IMR-90 (cell line): ENCODE measurements around the gene LARP7. TPM values are rescaled to one million over a fixed set of nuclear protein-coding genes. Genes with fewer than 3 reads are reported as not detected.

Experiments
- ATAC-seq: fragments of 200-7000 bp; cut with Tn5 transposase; 2 replicates; pipeline ENCODE4 v1.9.1; 2020; ENCODE audit warnings: low read depth, mild to moderate bottlenecking, moderate library complexity
- BruUV-seq: library from RNA; stranded (reverse); fragments of 400-500 nt; replicated peaks from 2 replicates; lab custom pipeline; 2021; lab: Mats Ljungman, UMichigan
- CTCF ChIA-PET: fragments of 300-600 bp; formaldehyde crosslinking; extraction: SDS; loops from one replicate; lab custom pipeline; 2021; ENCODE audit warnings: antibody characterized with exemption; lab: Yijun Ruan, JAX
- POLR2A ChIA-PET: fragments of 300-600 bp; sonication (Branson Sonifier 250); formaldehyde crosslinking; loops from one replicate; lab custom pipeline; 2022; ENCODE audit warnings: antibody characterized with exemption; ENCODE audit not compliant: unreplicated experiment; lab: Charles Lee
- DNase-seq: peaks from one replicate; pipeline ENCODE4 v3.0.0; 2013
- H2AFZ ChIP-seq: replicated peaks from 2 replicates; pipeline ENCODE3; 2013; ENCODE audit warnings: low read length, mild to moderate bottlenecking; ENCODE audit not compliant: poor library complexity
- H2AK5ac ChIP-seq: 2 replicates; pipeline ENCODE4 v1.6.1; 2013; ENCODE audit warnings: low read depth, low read length, inconsistent platforms
- H2AK9ac ChIP-seq: replicated peaks from 2 replicates; pipeline ENCODE3; 2013; ENCODE audit warnings: mild to moderate bottlenecking, low read depth, low read length, moderate library complexity; ENCODE audit not compliant: poor library complexity
- H2BK120ac ChIP-seq: 2 replicates; pipeline ENCODE4 v1.6.1; 2013; ENCODE audit warnings: low read depth, low read length, inconsistent platforms
- H2BK15ac ChIP-seq: 3 replicates; pipeline ENCODE4 v1.6.1; 2013; ENCODE audit warnings: low read depth, low read length, inconsistent platforms
- H2BK20ac ChIP-seq: 2 replicates; pipeline ENCODE4 v1.6.1; 2013; ENCODE audit warnings: low read depth, mild to moderate bottlenecking, inconsistent platforms, low read length, moderate library complexity
- H2BK5ac ChIP-seq: 2 replicates; pipeline ENCODE4 v1.6.1; 2013; ENCODE audit warnings: mild to moderate bottlenecking, low read depth, low read length, inconsistent platforms; ENCODE audit not compliant: poor library complexity, severe bottlenecking
- H3K14ac ChIP-seq: replicated peaks from 2 replicates; pipeline ENCODE4 v1.6.1; 2013; ENCODE audit warnings: low read depth, low read length, inconsistent platforms
- H3K18ac ChIP-seq: 2 replicates; pipeline ENCODE4 v1.6.1; 2013; ENCODE audit warnings: low read depth, low read length, control low read depth
- H3K23ac ChIP-seq: 2 replicates; pipeline ENCODE4 v1.6.1; 2013; ENCODE audit warnings: low read depth, low read length, inconsistent platforms
- H3K27ac ChIP-seq: 2 replicates; pipeline ENCODE4 v1.5.1; 2013; ENCODE audit warnings: mild to moderate bottlenecking, control low read depth, low read length; ENCODE audit not compliant: insufficient read depth
- H3K27me3 ChIP-seq: 2 replicates; pipeline ENCODE4 v1.6.1; 2013; ENCODE audit warnings: low read length; ENCODE audit not compliant: control insufficient read depth, insufficient read depth
- H3K36me3 ChIP-seq: 2 replicates; pipeline ENCODE4 v1.6.1; 2013; ENCODE audit warnings: low read length, mixed read lengths; ENCODE audit not compliant: control insufficient read depth, insufficient read depth
- H3K4ac ChIP-seq: 2 replicates; pipeline ENCODE4 v1.6.1; 2013; ENCODE audit warnings: low read depth, low read length, inconsistent platforms
- H3K4me1 ChIP-seq: 2 replicates; pipeline ENCODE4 v1.6.1; 2013; ENCODE audit warnings: low read length, mixed read lengths; ENCODE audit not compliant: control insufficient read depth, insufficient read depth
- H3K4me2 ChIP-seq: 2 replicates; pipeline ENCODE4 v1.6.1; 2013; ENCODE audit warnings: low read depth, mild to moderate bottlenecking, control low read depth, low read length, moderate library complexity
- H3K4me3 ChIP-seq: 2 replicates; pipeline ENCODE4 v1.5.1; 2013; ENCODE audit warnings: low read depth, mild to moderate bottlenecking, control low read depth, low read length, moderate library complexity; ENCODE audit not compliant: insufficient read depth
- H3K56ac ChIP-seq: 2 replicates; pipeline ENCODE4 v1.6.1; 2013; ENCODE audit warnings: low read length, inconsistent platforms; ENCODE audit not compliant: insufficient read depth; ENCODE audit errors: extremely low read depth
- H3K79me1 ChIP-seq, 2 experiments: 2 replicates each; pipeline ENCODE4 v1.6.1; 2013; ENCODE audit warnings: low read length in 2 of 2, inconsistent platforms in 1 of 2, low read depth in 1 of 2
- H3K9ac ChIP-seq: 2 replicates; pipeline ENCODE4 v1.6.1; 2013; ENCODE audit warnings: low read depth, low read length, control low read depth
- H3K9me1 ChIP-seq: 2 replicates; pipeline ENCODE4 v1.6.1; 2013; ENCODE audit warnings: low read length, inconsistent platforms; ENCODE audit not compliant: insufficient read depth
- H3K9me3 ChIP-seq: 2 replicates; pipeline ENCODE4 v1.6.1; 2013; ENCODE audit warnings: low read length; ENCODE audit not compliant: control insufficient read depth, insufficient read depth
- H4K20me1 ChIP-seq: 2 replicates; pipeline ENCODE4 v1.6.1; 2013; ENCODE audit warnings: low read length, inconsistent platforms; ENCODE audit not compliant: insufficient read depth
- H4K5ac ChIP-seq: 2 replicates; pipeline ENCODE4 v1.6.1; 2013; ENCODE audit warnings: mild to moderate bottlenecking, low read depth, low read length, control low read depth
- H4K8ac ChIP-seq, 2 experiments: 2 replicates each; pipeline ENCODE4 v1.6.1; 2013; ENCODE audit warnings: low read depth in 2 of 2, low read length in 2 of 2, control low read depth in 1 of 2, inconsistent platforms in 1 of 2
- H4K91ac ChIP-seq: 2 replicates; pipeline ENCODE4 v1.6.1; 2013; ENCODE audit warnings: low read depth, low read length, inconsistent platforms; ENCODE audit not compliant: insufficient read depth
- RCOR1 ChIP-seq: IDR thresholded peaks from 2 replicates; pipeline ENCODE4 v1.6.1; 2012; ENCODE audit warnings: mild to moderate bottlenecking, low read length, improper control_type of control experiment; ENCODE audit not compliant: insufficient replicate concordance
- SMC3 ChIP-seq: fragments of 150-350 bp; IDR thresholded peaks from 2 replicates; pipeline ENCODE4 v1.6.1; 2016; ENCODE audit warnings: low read depth, mild to moderate bottlenecking, antibody characterized with exemption, low read length, moderate library complexity
- WGBS, 2 experiments: methylation state at CpG; one replicate each; pipeline versions ENCODE4 v1.1.5 to v1.1.7; 2013; ENCODE audit warnings: missing lambda C conversion rate in 2 of 2; ENCODE audit not compliant: insufficient read length in 1 of 2; ENCODE audit errors: extremely low coverage in 2 of 2; 5-methylcytosine and 5-hydroxymethylcytosine counted together
- dilution Hi-C: fragments of 300-500 bp; cut with HindIII; formaldehyde crosslinking; loops from one replicate; pipeline ENCODE4 v1.14.3; 2018; ENCODE audit warnings: low sequenced_read_pairs; ENCODE audit not compliant: unreplicated experiment
- in situ Hi-C: fragments of 300-500 bp; cut with MboI; formaldehyde crosslinking; loops from 3 replicates; pipeline ENCODE4 v1.14.3; 2019; ENCODE audit warnings: low sequenced_read_pairs, inconsistent platforms, mixed read lengths
- intact Hi-C: fragments of 100-400 bp; cut with micrococcal nuclease; formaldehyde crosslinking; loops from 2 replicates; pipeline ENCODE4 v1.10.0; 2022
- microRNA-seq, 2 experiments: library from miRNA; stranded (forward) in 1 of 2; unstranded in 1 of 2; fragments of 10-50 nt in 1 of 2; fragments of <30 nt in 1 of 2; gene quantifications in 1 of 2; microRNA quantifications in 1 of 2; one replicate each; pipeline versions ENCODE3 to v1.1.0; 2013 to 2020; ENCODE audit not compliant: insufficient read depth in 1 of 2, insufficient read length in 1 of 2, unreplicated experiment in 1 of 2
- polyA plus RNA-seq, 3 experiments: library from polyadenylated mRNA; depleted of rRNA; stranded (reverse); fragments of >200 nt; gene quantifications; 2 replicates each; pipeline ENCODE4 v1.2.3, GENCODE V29; 2012; ENCODE audit warnings: low replicate concordance in 1 of 3
- small RNA-seq, 5 experiments: library from RNA; depleted of rRNA; stranded (forward); fragments of <200 nt; gene quantifications; one replicate each; pipeline ENCODE3, GENCODE V24; 2012
- total RNA-seq: library from RNA; depleted of rRNA; stranded (reverse); fragments of >200 nt; gene quantifications from 2 replicates; pipeline ENCODE4 v1.2.3, GENCODE V29; 2012; rRNA removed

The LARP7 gene
- total and polyA plus RNA-seq, 2 of the 4 experiments (the other 2 are of a cell fraction) = 5.9 to 15.3 TPM

- Histone ChIP-seq H4K20me1 (no peaks in the 10 kb centered on the region), H3K36me3 (no peaks in the 10 kb centered on the region), H3K4me3 (no peak overlapping the region), H3K56ac (no peak overlapping the region), H3K4me1 (no peaks in the 10 kb centered on the region; the same call in 1 of the 2 replicates), H2AK9ac (no peak overlapping the region), H2BK20ac (no peak overlapping the region), H4K5ac (no peak overlapping the region), H2AK5ac (no peak overlapping the region), H3K14ac (no peak overlapping the region), H2BK15ac (no peak overlapping the region), H3K27ac (no peak overlapping the region), H3K23ac (peak overlapping the region; percentile 7; the same call in 1 of the 2 replicates), H3K18ac (no peak overlapping the region), H3K4me2 (no peak overlapping the region; the same call in 1 of the 2 replicates), H4K91ac (no peak overlapping the region), H3K79me1 (no peaks in the 10 kb centered on the region), H3K9ac (no peak overlapping the region), H3K27me3 (peaks cover 23% of the 10 kb centered on the region), H3K9me3 (no peaks in the 10 kb centered on the region), H3K4ac (no peak overlapping the region), H2AFZ (no peak overlapping the region), H2BK120ac (no peak overlapping the region), H4K8ac (no peak overlapping the region), H2BK5ac (no peak overlapping the region), H3K9me1 (no peaks in the 10 kb centered on the region)
- in situ Hi-C loops = no loop called here
- no TSS peak for BruUV-seq
- TF ChIP-seq RCOR1 (no peak), SMC3 (no peak)
- intact Hi-C loops = no loop called here
- no peak for DNase-seq
- ChIA-PET CTCF (no interaction called here), POLR2A (no interaction called here)
- no CpG with 5 or more reads among the region's 4 CpGs for WGBS, 2 experiments
- dilution Hi-C loops = no loop called here
- ATAC-seq = no peak
These were observed 69.9 kb downstream of the LARP7 start for GRCh38 chr4:112706840-112707207.

Small RNA genes lying within 50 kb of the gene (microRNA-seq; reads per million reads assigned to microRNA genes)
- gene MIR302A (ENCODE audit: insufficient read depth in 1 of 2, insufficient read length in 1 of 2, unreplicated experiment in 1 of 2) = 17.5 to 2,651 reads per million in 2 experiments
- gene MIR302B (ENCODE audit: unreplicated experiment) = 25.2 reads per million, percentile 39 among the genes with 10 or more reads in this experiment
- gene MIR302C (ENCODE audit: insufficient read depth in 1 of 2, insufficient read length in 1 of 2, unreplicated experiment in 1 of 2) = 4.0 to 110 reads per million in 2 experiments
- gene MIR302D (ENCODE audit: insufficient read depth in 1 of 2, insufficient read length in 1 of 2, unreplicated experiment in 1 of 2) = 14.2 to 56.8 reads per million in 2 experiments
- gene MIR367 (ENCODE audit: insufficient read depth in 1 of 2, insufficient read length in 1 of 2, unreplicated experiment in 1 of 2) = 0 to 31.0 reads per million in 2 experiments
- gene WRBP1 (ENCODE audit: insufficient read depth, insufficient read length) = not detected

Small RNA genes lying within 50 kb of the gene (small RNA-seq; reads per million reads assigned to genes)
- 1.3 to 177 (median 82.9) reads per million in 5 experiments for gene MIR302A
- 0.35 to 45.8 (median 14.0) reads per million in 5 experiments for gene MIR302C
- gene MIR302D = 0.07 to 24.7 (median 13.3) reads per million in 5 experiments
- gene MIR367 = 0 to 5.1 (median 0.31) reads per million in 5 experiments
- gene WRBP1 = 0 reads per million in 5 experiments

Other genes starting within 250 kb of the LARP7 start
- not detected in 2 replicates for gene NEUROG2, start 121.0 kb upstream of the LARP7 start, total RNA-seq
- gene NEUROG2, start 121.0 kb upstream of the LARP7 start, polyA plus RNA-seq (2012; rRNA removed) = not detected in 2 replicates
- 5.6 and 10.0 TPM in 2 replicates for gene ZGRF1, start 234 bp upstream of the LARP7 start, total RNA-seq
- 2.2 and 2.8 TPM in 2 replicates for gene ZGRF1, start 234 bp upstream of the LARP7 start, polyA plus RNA-seq (2012; rRNA removed)